Parathyroid adenoma (tissue), 2 donors: ENCODE data around the gene KIF4B.

Experiments used
- H2AFZ ChIP-seq: fragments of 300-600 bp; sonication (generic); one replicate; pipeline ENCODE4 v1.7.0; 2017; ENCODE audit warnings: antibody characterized with exemption, mild to moderate bottlenecking
- H3K27ac ChIP-seq: fragments of 300-600 bp; sonication (generic); one replicate; pipeline ENCODE4 v1.7.0; 2017
- H3K27me3 ChIP-seq: fragments of 300-600 bp; sonication (generic); one replicate; pipeline ENCODE4 v1.7.0; 2017; ENCODE audit warnings: low read length; ENCODE audit not compliant: control insufficient read depth, insufficient read depth
- H3K36me3 ChIP-seq: fragments of 300-600 bp; sonication (generic); one replicate; pipeline ENCODE4 v1.7.0; 2017; ENCODE audit warnings: low read length; ENCODE audit not compliant: control insufficient read depth, insufficient read depth
- H3K4me1 ChIP-seq: fragments of 300-600 bp; sonication (generic); one replicate; pipeline ENCODE4 v1.7.0; 2017; ENCODE audit warnings: control low read depth
- H3K4me2 ChIP-seq: fragments of 300-600 bp; sonication (generic); one replicate; pipeline ENCODE4 v1.7.0; 2017; ENCODE audit warnings: low read length
- H3K4me3 ChIP-seq: fragments of 300-600 bp; sonication (generic); one replicate; pipeline ENCODE4 v1.7.0; 2017; ENCODE audit warnings: low read depth, low read length
- H3K79me2 ChIP-seq: fragments of 300-600 bp; sonication (generic); one replicate; pipeline ENCODE4 v1.7.0; 2017; ENCODE audit warnings: control low read depth
- H3K9ac ChIP-seq: fragments of 300-600 bp; sonication (generic); one replicate; pipeline ENCODE4 v1.7.0; 2017; ENCODE audit warnings: mild to moderate bottlenecking
- H3K9me3 ChIP-seq: fragments of 300-600 bp; sonication (generic); one replicate; pipeline ENCODE4 v1.7.0; 2017; ENCODE audit warnings: low read length; ENCODE audit not compliant: control insufficient read depth
- CTCF ChIP-seq: fragments of 300-600 bp; sonication (generic); IDR thresholded peaks from one replicate; pipeline ENCODE4 v1.7.0; 2017; ENCODE audit warnings: antibody characterized with exemption, mild to moderate bottlenecking
- donor health status: primary hyperparathyroidism.

Gene KIF4B

GRCh38 chr5:155056644-155057269, 43.2 kb downstream of the KIF4B start:
- Histone ChIP-seq H3K4me3 (no peak overlapping the region), H3K9me3 (no peaks in the 10 kb centered on the region), H2AFZ (no peak overlapping the region), H3K79me2 (no peaks in the 10 kb centered on the region), H3K36me3 (no peaks in the 10 kb centered on the region), H3K4me1 (no peaks in the 10 kb centered on the region), H3K9ac (no peak overlapping the region), H3K27me3 (no peaks in the 10 kb centered on the region), H3K27ac (no peak overlapping the region), H3K4me2 (no peak overlapping the region)
- TF ChIP-seq CTCF = no peak

- H3K4me1 ChIP-seq = no peaks in the 10 kb centered on the region
- H3K9me3 ChIP-seq = no peaks in the 10 kb centered on the region
- no peak overlapping the region for H3K9ac ChIP-seq
- no peaks in the 10 kb centered on the region for H3K36me3 ChIP-seq
- H3K4me2 ChIP-seq = no peak overlapping the region
- no peaks in the 10 kb centered on the region for H3K27me3 ChIP-seq
- H3K79me2 ChIP-seq = no peaks in the 10 kb centered on the region
- TF ChIP-seq CTCF = no peak
- H2AFZ ChIP-seq = no peak overlapping the region
- H3K4me3 ChIP-seq = no peak overlapping the region
- H3K27ac ChIP-seq = no peak overlapping the region
Measured at GRCh38 chr5:155057626-155058025, 44.1 kb downstream of the KIF4B start.

GRCh38 chr5:155064580-155064979, 51.0 kb downstream of the KIF4B start:
- Histone ChIP-seq H3K36me3 (no peaks in the 10 kb centered on the region), H3K27me3 (no peaks in the 10 kb centered on the region)
- no peak for TF ChIP-seq CTCF

GRCh38 chr5:155066886-155067595, 53.5 kb downstream of the KIF4B start:
- Histone ChIP-seq H3K4me2 (no peak overlapping the region), H3K9ac (no peak overlapping the region), H3K27ac (no peak overlapping the region), H3K4me3 (no peak overlapping the region), H3K27me3 (no peaks in the 10 kb centered on the region), H3K79me2 (no peaks in the 10 kb centered on the region), H3K36me3 (no peaks in the 10 kb centered on the region), H2AFZ (no peak overlapping the region), H3K4me1 (no peaks in the 10 kb centered on the region), H3K9me3 (no peaks in the 10 kb centered on the region)
- TF ChIP-seq CTCF = no peak

More at GRCh38 chr5:155064580-155064979, 51.0 kb downstream of the KIF4B start:
- H3K27ac ChIP-seq = no peak overlapping the region
- H3K4me1 ChIP-seq = no peaks in the 10 kb centered on the region
- H3K9me3 ChIP-seq = no peaks in the 10 kb centered on the region
- H3K9ac ChIP-seq = no peak overlapping the region
- H3K4me3 ChIP-seq = no peak overlapping the region
- H3K79me2 ChIP-seq = no peaks in the 10 kb centered on the region
- H3K4me2 ChIP-seq = no peak overlapping the region
- no peak overlapping the region for H2AFZ ChIP-seq
